Neural progenitor cell (in vitro differentiated cells): ENCODE results near the gene ZNF385A. TPM values are rescaled to one million over a fixed set of nuclear protein-coding genes. Genes with fewer than 3 reads are reported as not detected.

Source experiments
- DNase-seq: peaks from one replicate; pipeline ENCODE4 v3.0.0-alpha.2; 2016; ENCODE audit warnings: low spot score
- H2AFZ ChIP-seq: fragments of 200-600 bp; sonication (generic); replicated peaks from 2 replicates; pipeline ENCODE4 v1.6.1; 2016; ENCODE audit warnings: antibody characterized with exemption
- H3F3A ChIP-seq: fragments of 200-600 bp; sonication (generic); 2 replicates; pipeline ENCODE4 v1.6.1; 2016; ENCODE audit warnings: antibody characterized with exemption, low read depth
- H3K27ac ChIP-seq: fragments of 200-600 bp; sonication (generic); 2 replicates; pipeline ENCODE4 v1.5.1; 2016; ENCODE audit warnings: mild to moderate bottlenecking
- H3K27me3 ChIP-seq: fragments of 200-600 bp; sonication (generic); 2 replicates; pipeline ENCODE4 v1.6.1; 2016; ENCODE audit warnings: mild to moderate bottlenecking, moderate library complexity
- H3K36me3 ChIP-seq: fragments of 200-600 bp; sonication (generic); 2 replicates; pipeline ENCODE4 v1.5.1; 2016
- H3K4me1 ChIP-seq: fragments of 200-600 bp; sonication (generic); 2 replicates; pipeline ENCODE4 v1.6.1; 2016; ENCODE audit warnings: mixed run types
- H3K4me2 ChIP-seq: fragments of 200-600 bp; sonication (generic); 2 replicates; pipeline ENCODE4 v1.6.1; 2016
- H3K4me3 ChIP-seq: fragments of 200-600 bp; sonication (generic); 2 replicates; pipeline ENCODE4 v1.5.1; 2016
- H3K79me2 ChIP-seq: fragments of 200-600 bp; sonication (generic); 2 replicates; pipeline ENCODE4 v1.6.1; 2016; ENCODE audit warnings: low read depth
- H3K9ac ChIP-seq: fragments of 200-600 bp; sonication (generic); 2 replicates; pipeline ENCODE4 v1.6.1; 2016
- H3K9me3 ChIP-seq: fragments of 200-600 bp; sonication (generic); 2 replicates; pipeline ENCODE4 v1.5.1; 2016; ENCODE audit warnings: low read depth
- H4K20me1 ChIP-seq: fragments of 200-600 bp; sonication (generic); 2 replicates; pipeline ENCODE4 v1.6.1; 2016; ENCODE audit warnings: low read depth
- H3K27ac Mint-ChIP-seq: 3 replicates; pipeline ENCODE4 v1.8.0; 2021; ENCODE audit warnings: mixed read lengths
- H3K27me3 Mint-ChIP-seq: 2 replicates; pipeline ENCODE4 v1.8.0; 2022; ENCODE audit warnings: low read depth, mild to moderate bottlenecking, inconsistent platforms, moderate library complexity, mixed read lengths; ENCODE audit not compliant: insufficient read depth
- H3K36me3 Mint-ChIP-seq: 3 replicates; pipeline ENCODE4 v1.8.0; 2021; ENCODE audit warnings: mixed read lengths
- H3K4me1 Mint-ChIP-seq: 3 replicates; pipeline ENCODE4 v1.8.0; 2021; ENCODE audit warnings: mixed read lengths
- H3K4me3 Mint-ChIP-seq: 3 replicates; pipeline ENCODE4 v1.8.0; 2021; ENCODE audit warnings: mild to moderate bottlenecking, moderate library complexity, mixed read lengths
- H3K9me3 Mint-ChIP-seq: 3 replicates; pipeline ENCODE4 v1.8.0; 2020; ENCODE audit warnings: mixed read lengths
- CTCF ChIP-seq: fragments of 200-600 bp; sonication (generic); IDR thresholded peaks from 2 replicates; pipeline ENCODE4 v1.5.1; 2017; ENCODE audit warnings: antibody characterized with exemption, mild to moderate bottlenecking
- EZH2 ChIP-seq: fragments of 200-600 bp; sonication (generic); IDR thresholded peaks from 2 replicates; pipeline ENCODE4 v1.6.1; 2017; ENCODE audit warnings: antibody characterized with exemption, mild to moderate bottlenecking, moderate library complexity
- EZH2phosphoT487 ChIP-seq: fragments of 200-600 bp; sonication (generic); IDR thresholded peaks from 2 replicates; pipeline ENCODE4 v1.6.1; 2017; ENCODE audit warnings: antibody characterized with exemption
- total RNA-seq: library from RNA; depleted of rRNA; stranded (reverse); fragments of >200 nt; gene quantifications from 2 replicates; pipeline ENCODE4 v1.2.3, GENCODE V29; 2015; ENCODE audit warnings: low replicate concordance

Gene ZNF385A
- total RNA-seq, 1 donor from 2014 or later = 6.2 TPM

GRCh38 chr12:54392485-54393206 lies 8.1 kb upstream of the ZNF385A start:
- Mint-ChIP-seq H3K27ac (peak overlapping the region; percentile 41), H3K36me3 (peaks cover 3% of the 10 kb centered on the region), H3K4me3 (peak overlapping the region; percentile 75), H3K27me3 (peaks cover 3% of the 10 kb centered on the region), H3K4me1 (peaks cover 49% of the 10 kb centered on the region), H3K9me3 (no peaks in the 10 kb centered on the region)
- peaks cover 3% of the 10 kb centered on the region for H4K20me1 ChIP-seq
- H3K4me1 ChIP-seq = peaks cover 54% of the 10 kb centered on the region
- no peak overlapping the region for H3K9ac ChIP-seq
- TF ChIP-seq EZH2phosphoT487 (no peak), CTCF (no peak), EZH2 (no peak)
- DNase-seq = no peak
- no peaks in the 10 kb centered on the region for H3K9me3 ChIP-seq
- peaks cover 5% of the 10 kb centered on the region for H3K79me2 ChIP-seq
- H3F3A ChIP-seq = peaks cover 51% of the 10 kb centered on the region
- no peaks in the 10 kb centered on the region for H3K36me3 ChIP-seq
- peak overlapping the region; percentile 53 for H3K4me2 ChIP-seq
- no peaks in the 10 kb centered on the region for H3K27me3 ChIP-seq
- no peak overlapping the region for H3K27ac ChIP-seq
- no peak overlapping the region for H3K4me3 ChIP-seq
- no peak overlapping the region for H2AFZ ChIP-seq

DNA sequence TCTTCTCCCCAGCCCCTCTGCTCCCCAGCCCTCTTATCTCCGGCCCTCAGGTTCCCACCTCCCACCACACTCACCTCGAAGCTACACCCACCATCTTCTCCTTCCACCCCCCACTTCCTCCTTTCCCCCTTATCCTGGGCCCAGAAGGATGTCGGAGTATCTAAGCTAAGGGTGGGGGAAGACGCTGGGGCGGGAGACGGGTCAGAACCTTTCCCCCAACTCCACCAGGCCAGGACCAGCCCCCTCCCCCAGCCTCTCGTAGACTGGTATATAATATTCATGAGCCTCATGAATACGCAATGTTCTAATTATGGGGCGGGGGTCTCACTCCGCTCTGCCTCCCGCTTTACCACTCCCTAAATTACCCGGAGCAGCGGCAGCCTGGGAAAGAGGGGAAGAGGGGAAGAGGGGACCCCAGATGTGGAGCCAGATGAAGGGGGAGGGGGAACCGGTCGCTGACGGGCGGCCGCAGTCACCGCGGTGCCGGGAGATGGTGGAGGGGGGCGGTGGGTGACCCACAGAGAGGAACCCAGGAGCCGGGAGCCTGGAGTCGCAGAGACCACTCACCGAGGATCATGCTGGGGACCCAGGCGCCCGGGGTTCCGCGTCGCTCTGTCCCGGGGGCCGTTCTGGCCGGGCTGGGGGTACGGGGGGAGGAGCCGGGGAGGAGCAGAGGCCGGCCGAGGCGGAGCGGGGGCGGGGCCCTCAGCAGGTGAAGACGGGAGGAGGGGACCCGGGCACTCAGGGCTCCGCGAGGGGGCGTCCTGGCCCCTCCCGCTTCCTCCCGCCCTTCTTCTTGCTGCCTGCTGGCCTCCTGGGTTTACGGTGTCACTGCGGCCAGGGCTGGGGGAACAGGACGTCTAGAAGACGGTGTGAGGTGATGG lies 6.4 kb upstream of the ZNF385A start:
- Mint-ChIP-seq H3K4me1 (peaks cover 65% of the 10 kb centered on the region), H3K4me3 (peak overlapping the region; percentile 93), H3K27me3 (peaks cover 3% of the 10 kb centered on the region), H3K9me3 (no peaks in the 10 kb centered on the region), H3K27ac (peak overlapping the region; percentile 58), H3K36me3 (peaks cover 3% of the 10 kb centered on the region)
- Histone ChIP-seq H4K20me1 (peaks cover 19% of the 10 kb centered on the region), H2AFZ (peak overlapping the region; percentile 65), H3K4me3 (peak overlapping the region; percentile 78), H3K79me2 (peaks cover 16% of the 10 kb centered on the region), H3K27me3 (no peaks in the 10 kb centered on the region), H3K27ac (no peak overlapping the region), H3F3A (peaks cover 68% of the 10 kb centered on the region), H3K9ac (no peak overlapping the region), H3K4me2 (peak overlapping the region; percentile 81), H3K4me1 (peaks cover 71% of the 10 kb centered on the region), H3K9me3 (no peaks in the 10 kb centered on the region), H3K36me3 (no peaks in the 10 kb centered on the region)
- peak; percentile 90 for DNase-seq
- peak; percentile 42 for TF ChIP-seq CTCF
- no peak for TF ChIP-seq EZH2phosphoT487

DNA sequence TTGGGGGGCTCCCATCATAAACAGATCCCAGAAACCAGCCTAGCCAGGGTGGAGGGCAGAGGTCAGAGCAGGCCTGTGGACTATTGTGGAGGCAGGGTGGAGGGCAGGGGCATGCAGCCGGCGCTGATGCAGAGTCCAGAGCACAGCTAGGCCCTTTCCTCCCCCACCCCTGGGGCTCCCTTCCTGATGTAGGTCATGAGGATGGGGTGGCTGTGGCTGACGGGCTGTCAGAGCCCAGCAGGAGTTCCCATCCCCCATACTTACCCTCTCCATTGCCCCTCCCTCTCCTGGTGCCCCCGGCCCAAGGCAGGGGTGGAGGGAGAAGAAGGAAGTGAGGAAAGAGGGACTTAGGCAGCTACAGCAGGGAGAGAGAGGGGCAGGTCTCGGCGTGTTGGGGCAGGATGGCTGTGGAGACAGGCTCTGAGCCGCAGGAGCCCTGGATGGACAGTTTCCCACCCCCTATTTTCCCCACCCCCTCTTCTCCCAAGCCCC lies 5.7 kb upstream of the ZNF385A start:
- Histone ChIP-seq H3K36me3 (no peaks in the 10 kb centered on the region), H3K27me3 (no peaks in the 10 kb centered on the region), H3K79me2 (peaks cover 19% of the 10 kb centered on the region), H3K4me3 (peak overlapping the region; percentile 78), H3K9ac (no peak overlapping the region), H3K27ac (no peak overlapping the region), H4K20me1 (peaks cover 26% of the 10 kb centered on the region), H3K9me3 (no peaks in the 10 kb centered on the region), H2AFZ (no peak overlapping the region), H3K4me2 (peak overlapping the region; percentile 81), H3F3A (peaks cover 74% of the 10 kb centered on the region), H3K4me1 (peaks cover 78% of the 10 kb centered on the region)
- peak overlapping the region; percentile 93 for H3K4me3 Mint-ChIP-seq
- no peaks in the 10 kb centered on the region for H3K9me3 Mint-ChIP-seq
- peaks cover 3% of the 10 kb centered on the region for H3K36me3 Mint-ChIP-seq
- H3K27ac Mint-ChIP-seq = no peak overlapping the region
- TF ChIP-seq EZH2phosphoT487 (no peak), CTCF (no peak), EZH2 (no peak)
- no peaks in the 10 kb centered on the region for H3K27me3 Mint-ChIP-seq
- peaks cover 70% of the 10 kb centered on the region for H3K4me1 Mint-ChIP-seq
- DNase-seq = peak; percentile 34
